Right kidney (tissue), 9 donors: ENCODE results near the gene TEX9.
"Not testable (repeated sequence)": the region's sequence is repeated elsewhere in the genome, so short reads cannot be mapped to it uniquely, and the experiment has no call there.

Experiments
- DNase-seq: peaks from one replicate; pipeline ENCODE4 v3.0.0-alpha.2; 2016
- long read RNA-seq, 8 donors: transcript quantifications; one replicate each; lab custom pipeline, GENCODE V29; 2026

TEX9 gene
- long read RNA-seq, donor 1, partial matches to known transcripts, result 159 of 166 reads
- long read RNA-seq, donor 1, other reads (novel, unspliced or antisense), result 6 of 166 reads
- long read RNA-seq, donor 2, partial matches to known transcripts, result 0 of 1 reads
- long read RNA-seq, donor 2, other reads (novel, unspliced or antisense), result 0 of 1 reads
- long read RNA-seq, donor 3, result 0 reads
- long read RNA-seq, donor 4, full-length matches to known transcripts, result 1 of 162 reads
- long read RNA-seq, donor 4, partial matches to known transcripts, result 161 of 162 reads
- long read RNA-seq, donor 4, other reads (novel, unspliced or antisense), result 0 of 162 reads
- long read RNA-seq, donor 5, partial matches to known transcripts, result 0 of 1 reads
- long read RNA-seq, donor 5, other reads (novel, unspliced or antisense), result 0 of 1 reads
- long read RNA-seq, donor 6, full-length matches to known transcripts, result 1 of 1 reads
- long read RNA-seq, donor 6, partial matches to known transcripts, result 0 of 1 reads
- long read RNA-seq, donor 6, other reads (novel, unspliced or antisense), result 0 of 1 reads
- long read RNA-seq, donor 7, result 0 reads
- long read RNA-seq, donor 8, partial matches to known transcripts, result 107 of 107 reads
- long read RNA-seq, donor 8, other reads (novel, unspliced or antisense), result 0 of 107 reads

GRCh38 chr15:56365075-56365711 is at the start of gene TEX9:
Gene TEX9, plus strand, starts transcription at chr15:56365426. Its CDS starts 25 bp downstream, at chr15:56365451.
- peak; percentile 88 for DNase-seq

- not testable (repeated sequence) for DNase-seq
Observed at GRCh38 chr15:56316561-56316960, 48.7 kb upstream of the TEX9 start.

- DNase-seq, result no peak
Observed at GRCh38 chr15:56320316-56320715, 44.9 kb upstream of the TEX9 start.

GRCh38 chr15:56320861-56321260 is 44.4 kb upstream of the TEX9 start:
- DNase-seq, result no peak

GRCh38 chr15:56322444-56322843 is 42.8 kb upstream of the TEX9 start:
- no peak for DNase-seq

GRCh38 chr15:56323435-56323834 is 41.8 kb upstream of the TEX9 start:
- no peak for DNase-seq

GRCh38 chr15:56325186-56325585 is 40.0 kb upstream of the TEX9 start:
- DNase-seq, result no peak

- no peak for DNase-seq
Observed at GRCh38 chr15:56327721-56328502, 37.3 kb upstream of the TEX9 start.

GRCh38 chr15:56337084-56337725 is 28.0 kb upstream of the TEX9 start:
- DNase-seq, result no peak

- DNase-seq, result no peak
Observed at GRCh38 chr15:56339594-56339993, 25.6 kb upstream of the TEX9 start.

GRCh38 chr15:56341201-56341600 is 24.0 kb upstream of the TEX9 start:
- no peak for DNase-seq

- no peak for DNase-seq
Observed at GRCh38 chr15:56342653-56343052, 22.6 kb upstream of the TEX9 start.

- DNase-seq, result no peak
Observed at GRCh38 chr15:56343879-56344278, 21.3 kb upstream of the TEX9 start.

- DNase-seq, result no peak
Observed at GRCh38 chr15:56344336-56344735, 20.9 kb upstream of the TEX9 start.

- no peak for DNase-seq
Observed at GRCh38 chr15:56346414-56346813, 18.8 kb upstream of the TEX9 start.

GRCh38 chr15:56349554-56349953 is 15.7 kb upstream of the TEX9 start:
- no peak for DNase-seq

GRCh38 chr15:56351353-56351752 is 13.9 kb upstream of the TEX9 start:
- DNase-seq, result no peak

- DNase-seq, result no peak
Observed at GRCh38 chr15:56351957-56352506, 13.2 kb upstream of the TEX9 start.

- no peak for DNase-seq
Observed at GRCh38 chr15:56353119-56353518, 12.1 kb upstream of the TEX9 start.

- DNase-seq, result no peak
Observed at GRCh38 chr15:56353740-56354139, 11.5 kb upstream of the TEX9 start.

- DNase-seq, result no peak
Observed at GRCh38 chr15:56356616-56357015, 8.6 kb upstream of the TEX9 start.

GRCh38 chr15:56358604-56359003 is 6.6 kb upstream of the TEX9 start:
- no peak for DNase-seq
